NCI-H1694 (cell line): Measurements from ENCODE around the gene HAL.

Experiments used
- DNase-seq: peaks from one replicate; lab custom pipeline; 2025; lab: John Stamatoyannopoulos, UW

The HAL gene, protein sequence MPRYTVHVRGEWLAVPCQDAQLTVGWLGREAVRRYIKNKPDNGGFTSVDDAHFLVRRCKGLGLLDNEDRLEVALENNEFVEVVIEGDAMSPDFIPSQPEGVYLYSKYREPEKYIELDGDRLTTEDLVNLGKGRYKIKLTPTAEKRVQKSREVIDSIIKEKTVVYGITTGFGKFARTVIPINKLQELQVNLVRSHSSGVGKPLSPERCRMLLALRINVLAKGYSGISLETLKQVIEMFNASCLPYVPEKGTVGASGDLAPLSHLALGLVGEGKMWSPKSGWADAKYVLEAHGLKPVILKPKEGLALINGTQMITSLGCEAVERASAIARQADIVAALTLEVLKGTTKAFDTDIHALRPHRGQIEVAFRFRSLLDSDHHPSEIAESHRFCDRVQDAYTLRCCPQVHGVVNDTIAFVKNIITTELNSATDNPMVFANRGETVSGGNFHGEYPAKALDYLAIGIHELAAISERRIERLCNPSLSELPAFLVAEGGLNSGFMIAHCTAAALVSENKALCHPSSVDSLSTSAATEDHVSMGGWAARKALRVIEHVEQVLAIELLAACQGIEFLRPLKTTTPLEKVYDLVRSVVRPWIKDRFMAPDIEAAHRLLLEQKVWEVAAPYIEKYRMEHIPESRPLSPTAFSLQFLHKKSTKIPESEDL

DNA sequence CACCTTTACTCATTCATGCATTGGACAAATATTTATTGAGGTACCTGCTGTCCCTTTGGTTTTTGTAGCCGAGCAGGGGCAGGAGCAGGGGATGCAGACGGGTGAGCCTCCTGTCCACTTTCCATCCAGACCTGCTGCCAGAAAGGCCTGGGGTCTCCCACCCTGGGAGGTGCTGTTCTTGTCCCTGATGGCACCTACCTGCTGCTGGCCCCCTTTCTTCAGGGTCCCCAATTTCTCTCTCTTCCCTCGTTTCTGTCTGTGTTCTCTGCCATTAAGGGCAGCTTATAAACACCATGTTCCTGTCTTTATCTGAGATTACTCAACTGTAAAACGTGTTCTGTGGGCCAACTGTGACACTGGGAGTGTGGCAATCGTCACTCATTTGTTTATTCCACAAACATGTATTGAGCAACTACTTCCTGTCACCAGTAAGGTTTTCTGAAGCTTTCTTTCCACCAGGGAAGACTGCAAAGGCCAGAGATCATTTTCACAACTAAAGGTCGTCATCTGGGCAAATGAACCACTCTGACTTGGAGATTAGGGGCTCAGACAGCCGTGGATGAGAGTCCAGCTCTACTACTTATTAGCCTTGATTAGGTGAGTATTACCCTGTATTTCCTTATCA, at the start of gene HAL:
Gene HAL, minus strand, starts transcription at position 311 of the 625 bp plus-strand sequence. CDS start 434 bp downstream, outside the sequence.
- no peak for DNase-seq

DNA sequence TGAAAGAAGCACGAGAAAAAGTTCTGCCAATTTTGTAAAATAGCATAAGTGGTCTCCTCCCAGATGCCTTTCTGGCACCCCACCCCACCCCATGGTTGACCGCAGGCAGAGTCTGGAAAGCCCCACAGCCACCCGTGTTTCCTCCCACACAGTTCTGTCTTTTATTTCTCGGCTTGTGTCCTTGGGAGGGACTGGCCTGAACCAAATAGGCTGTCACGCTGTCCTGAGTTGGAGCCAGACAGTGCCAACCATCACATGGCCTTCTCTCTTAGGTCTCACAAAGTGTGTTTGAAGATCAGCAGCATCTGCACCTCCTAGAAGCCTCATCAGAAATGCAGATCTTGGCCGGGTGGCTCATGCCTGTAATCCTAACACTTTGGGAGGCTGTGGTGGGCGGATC, 49.4 kb upstream of the HAL start:
- no peak for DNase-seq

DNA sequence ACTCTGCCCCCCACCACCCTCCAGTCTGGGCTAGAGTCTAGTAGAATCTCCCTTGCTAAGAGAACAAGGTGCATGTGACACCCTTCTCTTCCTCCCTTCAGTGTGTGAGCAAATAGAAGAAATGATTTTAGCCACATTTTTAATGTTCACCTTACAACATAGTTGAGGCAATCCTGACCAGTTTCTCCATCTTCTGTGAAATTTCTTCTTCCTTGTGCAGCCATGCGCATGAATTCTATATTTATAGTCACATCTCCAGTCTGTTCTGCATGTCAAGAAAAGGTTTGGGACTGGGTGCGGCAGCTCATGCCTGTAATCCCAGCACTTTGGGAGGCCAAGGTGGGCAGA, 48.8 kb upstream of the HAL start:
- DNase-seq, result no peak

DNA sequence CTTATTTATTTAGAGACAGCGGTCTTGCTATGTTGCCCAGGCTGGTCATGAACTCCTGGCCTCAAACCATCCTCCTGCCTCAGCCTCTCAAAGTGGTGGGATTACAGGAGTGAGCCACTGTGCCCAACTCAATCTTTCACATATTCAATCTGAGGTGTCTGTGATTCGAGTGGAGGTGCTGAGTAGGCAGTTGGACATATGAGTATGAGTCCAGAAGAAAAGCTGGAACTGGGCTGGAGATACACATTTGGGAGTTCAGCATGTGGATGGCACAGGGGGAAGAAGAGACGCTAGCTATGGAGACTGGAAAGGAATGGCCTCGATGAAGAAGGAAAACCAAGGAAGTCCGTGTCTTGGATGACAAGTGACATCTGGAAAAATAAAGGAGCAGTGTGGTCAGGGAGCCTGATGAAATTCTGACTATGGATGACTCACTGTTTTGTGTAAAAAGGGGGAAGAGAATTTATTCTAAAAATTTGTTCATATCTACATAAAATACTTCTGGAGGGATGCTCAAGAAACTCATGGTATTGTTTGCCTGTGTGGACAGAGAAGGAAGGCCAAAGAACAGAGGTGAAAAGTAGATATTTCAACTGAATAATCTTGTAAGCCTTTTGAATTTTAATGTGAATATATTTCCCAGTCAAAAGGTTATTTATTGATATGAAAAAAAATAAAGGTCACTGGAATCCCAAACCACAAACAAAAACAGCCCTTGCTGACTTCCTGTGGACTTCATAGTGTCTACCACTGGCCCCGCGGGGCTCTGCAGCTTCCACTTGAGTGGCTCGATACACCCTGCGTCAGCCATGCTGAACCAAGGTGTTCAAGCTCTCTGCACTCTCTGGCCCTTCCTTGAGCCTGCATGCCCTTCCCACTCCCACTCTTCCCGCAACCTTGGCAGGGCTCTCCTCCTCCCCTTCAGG, 48.1 kb upstream of the HAL start:
- no peak for DNase-seq

DNA sequence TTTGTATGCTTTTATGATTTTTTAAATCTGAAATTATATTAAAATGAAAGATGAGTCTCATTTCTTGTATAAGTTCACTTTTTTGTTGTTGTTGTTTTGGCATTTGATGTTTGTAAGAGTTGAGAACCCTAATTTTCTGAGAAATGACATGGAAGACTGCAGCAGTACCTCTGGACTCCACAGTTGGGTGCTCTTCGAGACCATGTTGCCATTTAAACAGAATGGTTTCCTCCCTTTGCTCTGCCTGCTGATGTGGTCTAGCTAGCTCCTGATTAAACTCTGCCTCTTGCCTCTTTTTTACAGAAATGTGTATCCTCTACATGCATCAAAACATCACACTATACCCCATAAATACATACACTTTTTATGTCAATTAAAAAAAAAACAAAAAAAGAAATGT, 45.0 kb upstream of the HAL start:
- no peak for DNase-seq

DNA sequence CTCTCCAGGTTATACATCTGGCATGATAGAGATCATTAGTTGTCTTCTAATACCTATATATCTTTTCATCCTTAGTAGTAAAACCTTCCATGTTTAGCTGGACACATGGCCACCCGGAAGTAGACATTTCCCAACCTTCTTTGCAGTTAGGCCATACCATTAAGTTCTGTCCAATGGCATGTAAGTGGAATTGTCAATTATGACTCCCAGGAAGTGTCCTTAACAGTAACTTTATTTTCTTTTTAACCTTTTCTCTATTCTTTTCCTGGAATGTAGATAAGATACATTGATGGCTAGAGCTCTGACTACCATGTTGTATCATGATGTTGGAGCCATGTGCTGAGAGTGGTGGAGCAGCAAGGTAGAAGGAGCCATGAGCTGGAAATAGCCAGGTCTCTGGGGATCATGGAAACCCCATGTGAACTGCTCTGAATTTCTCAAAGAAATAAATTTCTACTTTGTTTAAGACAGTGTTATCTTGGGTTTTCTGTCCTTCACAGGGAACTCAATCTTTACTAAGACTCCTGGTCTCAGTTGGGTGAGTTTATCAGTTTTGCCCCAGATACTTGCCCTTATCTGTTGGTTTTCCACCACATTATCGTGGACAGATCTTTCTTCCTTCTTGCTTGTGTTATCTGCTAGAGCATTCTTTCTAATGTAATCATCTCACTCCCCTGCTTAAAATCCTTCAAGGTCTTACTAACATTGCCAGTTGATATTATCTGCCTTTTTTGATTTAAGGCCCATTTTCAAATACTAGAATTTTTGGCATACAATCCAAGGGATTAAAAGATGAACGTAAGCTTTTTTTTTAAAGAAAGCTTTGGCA, 44.4 kb upstream of the HAL start:
- DNase-seq, result no peak

DNA sequence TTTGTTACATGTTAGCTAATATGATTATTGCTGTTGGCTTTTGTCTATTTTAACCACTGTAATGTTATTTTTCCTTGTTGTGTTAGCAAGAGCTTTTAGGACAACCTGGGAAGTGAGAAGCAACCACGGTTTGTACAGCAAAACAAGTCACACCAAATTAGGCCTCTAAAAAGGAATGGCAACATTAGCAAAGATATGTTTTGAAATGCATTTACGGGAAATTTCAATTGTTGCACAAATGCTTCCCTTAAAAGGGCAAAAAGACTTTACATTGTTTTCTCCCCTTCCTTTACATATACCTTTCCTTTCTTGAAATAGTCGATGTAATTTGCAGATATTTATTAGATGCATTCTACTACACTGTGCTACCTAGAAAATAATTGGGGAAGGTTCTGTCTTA, 43.4 kb upstream of the HAL start:
- DNase-seq, result no peak

DNA sequence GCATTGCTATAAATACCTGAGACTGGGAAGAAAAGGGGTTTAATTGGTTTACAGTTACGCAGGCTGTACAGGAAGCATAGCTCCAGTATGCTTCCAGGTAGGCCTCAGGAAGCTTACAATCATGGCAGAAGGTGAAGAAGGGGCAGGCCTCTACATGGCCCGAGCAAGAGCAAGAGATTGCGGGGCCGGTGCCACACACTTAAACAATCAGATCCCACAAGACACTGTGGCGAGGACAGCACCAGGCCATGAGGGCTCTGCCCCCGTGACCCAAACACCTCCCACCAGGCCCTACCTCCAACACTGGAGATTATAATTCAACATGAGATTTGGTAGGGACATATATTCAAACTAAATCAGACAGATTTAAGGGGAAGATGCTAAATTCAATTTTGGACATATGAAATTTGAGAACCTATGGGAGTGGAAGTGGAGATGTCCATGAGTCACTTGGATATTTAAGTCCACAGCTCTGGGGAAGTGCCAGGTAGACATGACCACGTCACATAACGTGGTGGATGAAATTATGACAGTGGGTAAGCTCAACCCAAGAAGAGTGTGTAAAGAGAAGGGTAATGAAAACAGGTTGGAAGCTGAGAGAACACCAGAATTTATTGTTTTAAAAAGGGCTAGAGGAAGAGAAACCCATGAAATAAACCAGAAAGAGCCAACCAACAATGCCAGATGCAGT, 40.8 kb upstream of the HAL start:
- DNase-seq, result no peak

DNA sequence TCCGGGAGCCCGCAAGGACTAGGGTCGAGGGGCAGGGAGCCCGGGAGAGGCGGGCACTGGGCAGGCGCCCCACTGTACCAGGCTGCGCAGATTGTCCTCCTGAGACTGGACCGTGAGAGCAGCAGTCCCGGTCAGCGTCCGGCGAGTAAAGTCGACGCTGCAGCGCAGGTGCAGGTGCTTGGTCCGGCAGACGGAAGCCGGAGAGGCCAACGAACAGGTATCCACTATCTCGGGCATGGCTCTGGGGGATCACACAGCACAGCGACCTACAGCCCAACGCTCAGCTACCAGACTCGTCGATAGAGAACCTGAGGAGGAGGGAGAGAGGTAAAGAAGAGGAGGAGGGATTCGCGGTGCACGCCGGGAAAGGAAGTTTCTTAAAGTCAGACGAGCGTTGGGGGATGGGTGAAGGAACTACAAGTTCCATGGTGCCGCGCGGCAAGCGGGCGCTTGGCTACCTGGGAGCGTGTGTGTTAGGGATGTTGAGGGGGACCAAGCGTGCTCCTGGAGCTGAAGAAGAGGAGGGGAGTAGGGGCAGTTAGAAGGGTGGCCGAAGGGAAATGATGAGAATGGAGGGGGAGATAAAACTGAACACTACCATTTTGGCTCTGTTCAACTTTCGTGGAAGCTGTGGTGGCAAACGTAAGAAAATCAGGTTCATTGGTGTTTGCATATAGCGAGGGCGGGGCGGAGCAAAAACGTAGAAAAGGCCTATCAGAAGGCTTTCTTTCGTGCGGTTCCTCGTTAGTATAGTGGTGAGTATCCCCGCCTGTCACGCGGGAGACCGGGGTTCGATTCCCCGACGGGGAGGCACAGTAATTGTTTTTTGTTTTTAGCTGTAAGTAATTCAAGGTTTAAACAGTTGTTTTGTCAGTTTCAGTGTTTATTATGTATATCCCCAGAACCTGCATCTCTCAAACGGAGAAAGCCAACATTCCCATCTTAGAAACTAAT, 39.4 kb upstream of the HAL start, which contains the start of gene LTA4H:
Gene LTA4H, minus strand, starts transcription at position 305 of the 954 bp plus-strand sequence. Its CDS starts 68 bp downstream, at position 237.
- DNase-seq, result peak; percentile 97

DNA sequence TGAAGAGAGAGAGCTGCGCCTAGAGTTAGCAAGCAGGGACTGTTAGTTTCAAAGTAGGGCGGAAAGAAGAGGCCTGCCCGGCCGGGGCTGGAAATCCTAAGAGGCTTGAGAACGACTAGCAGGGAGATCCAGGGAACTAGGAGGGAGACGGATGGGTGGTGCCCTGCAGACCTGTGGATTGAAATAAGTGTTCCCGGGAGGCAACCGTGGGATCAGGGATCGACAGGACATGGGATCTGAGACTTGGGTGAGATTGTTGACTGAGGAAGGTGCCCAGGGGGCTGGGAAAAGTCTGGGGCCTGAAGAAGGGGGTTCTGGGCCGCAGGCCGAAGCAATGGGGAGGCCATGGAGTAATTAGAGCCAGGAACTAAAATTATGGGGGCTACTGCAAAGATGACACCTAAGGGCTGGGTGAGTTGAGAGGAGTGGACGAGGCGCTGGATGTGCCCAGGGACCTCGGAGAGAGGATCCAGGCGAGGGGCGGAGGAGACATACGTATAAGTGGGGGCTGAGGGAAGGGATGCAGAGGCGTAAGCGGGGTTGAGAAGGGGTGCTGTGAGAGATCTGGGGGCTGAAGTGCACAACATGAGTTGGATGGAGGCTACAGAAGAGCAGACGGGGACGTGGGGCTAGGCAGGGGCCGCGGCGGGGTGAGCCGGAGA, 38.6 kb upstream of the HAL start:
- no peak for DNase-seq

DNA sequence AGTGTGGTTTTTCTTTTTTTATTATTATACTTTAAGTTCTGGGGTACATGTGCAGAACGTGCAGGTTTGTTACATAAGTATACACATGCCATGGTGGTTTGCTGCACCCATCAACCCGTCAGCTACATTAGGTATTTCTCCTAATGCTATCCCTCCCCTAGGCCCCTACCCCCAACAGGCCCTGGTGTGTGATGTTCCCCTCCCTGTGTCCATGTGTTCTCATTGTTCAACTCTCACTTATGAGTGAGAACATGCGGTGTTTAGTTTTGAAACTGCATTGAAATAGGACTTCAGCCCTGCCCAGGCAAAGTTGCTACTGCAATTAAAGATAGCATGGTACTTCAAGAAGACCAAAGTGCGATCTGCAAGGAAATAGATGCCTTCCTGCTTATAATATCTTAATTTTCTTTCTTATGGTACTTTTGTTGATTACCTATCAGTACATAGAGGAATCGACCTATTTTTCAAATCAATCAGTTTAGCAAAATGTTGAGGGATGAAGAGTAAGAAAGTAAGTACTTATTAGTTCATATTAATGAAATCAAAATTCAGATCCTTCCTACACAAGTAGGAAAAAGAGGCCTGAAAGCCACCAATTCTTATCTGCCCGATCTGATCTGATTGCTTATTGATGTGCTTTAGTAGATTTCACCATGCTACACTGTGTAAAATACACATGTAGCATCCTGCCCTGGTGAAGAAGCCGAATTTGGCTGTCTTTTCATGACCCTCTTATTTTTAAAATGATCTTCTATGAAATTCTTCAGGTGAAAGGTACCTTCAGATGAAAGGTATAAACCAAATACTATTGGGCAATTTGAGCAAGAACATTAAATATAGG, 37.6 kb upstream of the HAL start:
- DNase-seq, result no peak

DNA sequence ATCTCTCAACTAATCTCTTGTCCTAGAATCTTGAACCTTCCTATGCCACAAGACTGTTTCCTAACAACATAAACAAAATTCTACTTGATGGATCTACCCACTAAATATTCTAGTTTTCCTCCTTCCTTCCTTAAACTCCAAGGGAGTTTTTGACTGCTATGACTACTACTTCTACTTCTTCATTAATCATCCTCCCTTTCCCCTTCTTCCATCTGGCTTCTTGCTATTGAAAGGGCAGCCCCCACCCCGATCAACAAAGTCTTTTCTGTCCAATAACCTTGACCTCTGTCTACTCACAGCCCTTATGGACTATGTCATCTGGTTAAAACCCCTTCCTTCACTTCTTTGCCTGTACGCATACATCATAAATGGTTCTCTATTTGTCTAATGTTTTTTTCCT, 33.7 kb upstream of the HAL start:
- no peak for DNase-seq

DNA sequence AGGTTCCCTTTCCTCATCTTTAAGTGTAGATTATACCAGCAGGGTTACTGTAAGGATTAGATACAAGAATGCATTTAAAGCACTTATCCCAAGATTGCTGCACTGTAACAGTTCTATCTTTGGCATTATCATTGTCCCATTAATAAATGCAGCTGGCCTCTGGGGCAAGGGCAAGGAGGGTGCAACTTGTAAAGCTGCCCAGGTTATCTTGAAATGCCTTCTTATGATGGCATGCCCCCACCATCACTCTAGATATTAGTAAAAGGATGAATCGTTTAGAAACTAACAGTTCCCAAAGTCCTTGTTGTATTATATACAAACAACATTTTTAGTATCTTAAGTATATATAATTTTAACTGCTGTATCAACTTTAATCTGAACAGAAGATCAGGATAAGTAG, 32.4 kb upstream of the HAL start:
- no peak for DNase-seq

DNA sequence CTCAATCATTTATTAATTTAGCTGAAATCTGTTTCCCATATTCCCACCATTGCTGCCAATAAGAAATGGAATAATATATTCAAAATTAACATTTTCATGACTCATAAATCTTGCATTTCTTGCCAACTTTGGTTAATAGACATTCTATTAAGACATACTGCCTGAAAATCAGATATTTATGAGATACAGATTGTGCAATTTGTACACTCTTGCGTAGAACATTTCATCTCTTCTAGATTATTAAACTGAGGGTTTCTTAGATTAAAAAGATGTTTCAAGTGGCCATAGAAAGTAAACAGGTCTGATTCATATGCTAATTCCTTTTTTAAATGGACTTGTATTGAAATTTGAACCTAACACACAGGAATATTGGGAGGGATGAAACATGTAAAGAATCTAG, 30.2 kb upstream of the HAL start:
- no peak for DNase-seq

DNA sequence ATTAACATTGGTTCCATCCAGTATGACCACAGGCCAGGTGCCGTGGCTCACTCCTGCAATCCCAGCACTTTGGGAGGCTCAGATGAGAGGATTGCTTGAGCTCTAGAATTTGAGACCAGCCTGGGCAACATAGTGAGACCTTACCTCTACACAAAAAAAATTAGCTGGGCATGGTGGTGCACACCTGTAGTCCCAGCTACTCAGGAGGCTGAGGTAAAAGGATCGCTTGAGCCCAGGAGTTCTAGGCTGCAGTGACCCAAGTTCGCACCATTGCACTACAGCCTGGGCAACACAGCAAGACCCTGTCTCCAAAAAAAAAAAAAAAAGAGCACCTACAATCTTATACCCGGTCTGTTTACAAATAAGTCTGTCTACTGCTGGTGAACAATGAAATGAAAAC, 29.4 kb upstream of the HAL start:
- no peak for DNase-seq

DNA sequence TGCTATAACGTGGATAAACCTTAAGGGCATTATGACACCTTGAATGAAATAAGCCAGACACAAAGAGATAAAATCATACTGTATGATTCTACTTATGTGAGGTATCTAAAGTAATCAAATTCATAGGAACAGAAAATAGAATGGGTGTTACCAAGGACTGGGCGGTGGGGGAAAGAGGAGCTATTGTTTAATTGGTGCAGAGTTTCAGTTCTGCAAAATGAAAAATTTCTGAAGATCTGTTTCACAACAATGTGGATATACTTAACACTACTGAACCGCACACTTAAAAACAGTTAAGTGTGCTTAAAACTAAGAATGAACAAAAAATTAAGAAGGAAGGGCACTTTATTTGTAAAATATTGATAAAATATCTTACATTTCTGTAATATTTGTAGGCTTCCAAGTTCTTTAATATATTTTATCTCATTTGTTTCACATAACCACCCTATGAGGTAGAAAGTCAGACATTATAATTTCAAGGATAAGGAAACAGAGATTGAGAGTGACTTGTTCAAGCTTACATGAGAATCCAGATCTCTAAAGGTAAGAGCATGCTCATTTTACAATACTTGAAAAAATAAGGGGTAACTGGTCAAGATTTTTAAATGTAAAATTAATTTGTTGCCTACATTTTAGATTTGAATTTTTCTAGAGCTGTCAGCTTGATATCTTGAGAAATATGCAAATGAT, 24.3 kb upstream of the HAL start:
- DNase-seq, result no peak

DNA sequence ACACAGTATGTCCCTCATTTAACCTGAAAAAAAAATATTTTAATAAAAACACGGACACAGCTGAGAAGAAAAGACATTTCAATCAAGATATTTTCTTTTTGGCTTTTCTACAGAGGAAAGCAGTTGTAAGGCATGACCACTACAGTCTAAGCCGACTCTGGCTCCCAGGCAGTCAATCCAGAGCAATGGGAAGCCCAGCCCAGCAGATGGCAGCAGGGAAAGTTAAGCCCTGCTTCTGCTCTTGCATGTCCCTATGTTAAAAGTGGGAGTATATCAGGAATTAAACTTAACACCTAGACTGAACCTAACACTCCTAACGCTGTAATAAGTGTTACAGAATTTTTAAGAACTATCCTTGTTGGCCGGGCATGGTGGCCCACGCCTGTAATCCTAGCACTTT, 19.5 kb upstream of the HAL start:
- no peak for DNase-seq
